Subcutaneous adipose tissue (tissue), 4 donors: ENCODE measurements around the gene HSD17B11. TPM values are rescaled to one million over a fixed set of nuclear protein-coding genes. Genes with fewer than 3 reads are reported as not detected.

Source experiments
- small RNA-seq: library from RNA; depleted of rRNA; stranded (forward); fragments of <200 nt; gene quantifications from one replicate; pipeline ENCODE3, GENCODE V24; 2016
- total RNA-seq, 4 donors: library from RNA; depleted of rRNA; stranded (reverse); fragments of >200 nt; gene quantifications; one replicate each; pipeline ENCODE4 v1.1.0, GENCODE V29; 2016
- TF ChIP-seq, protein P1 (sequence below): fragments of 450-650 bp; IDR thresholded peaks from one replicate; pipeline ENCODE4 v1.5.1; 2016; ENCODE audit warnings: low read depth, mild to moderate bottlenecking, control low read depth, antibody characterized with exemption, moderate library complexity

HSD17B11 gene
- total RNA-seq, 4 donors from 2014 or later: 78.9 to 143 (median 127) TPM

GRCh38 chr4:87305562-87305961 is 85.4 kb downstream of the HSD17B11 start:
- TF ChIP-seq, protein P1, sequence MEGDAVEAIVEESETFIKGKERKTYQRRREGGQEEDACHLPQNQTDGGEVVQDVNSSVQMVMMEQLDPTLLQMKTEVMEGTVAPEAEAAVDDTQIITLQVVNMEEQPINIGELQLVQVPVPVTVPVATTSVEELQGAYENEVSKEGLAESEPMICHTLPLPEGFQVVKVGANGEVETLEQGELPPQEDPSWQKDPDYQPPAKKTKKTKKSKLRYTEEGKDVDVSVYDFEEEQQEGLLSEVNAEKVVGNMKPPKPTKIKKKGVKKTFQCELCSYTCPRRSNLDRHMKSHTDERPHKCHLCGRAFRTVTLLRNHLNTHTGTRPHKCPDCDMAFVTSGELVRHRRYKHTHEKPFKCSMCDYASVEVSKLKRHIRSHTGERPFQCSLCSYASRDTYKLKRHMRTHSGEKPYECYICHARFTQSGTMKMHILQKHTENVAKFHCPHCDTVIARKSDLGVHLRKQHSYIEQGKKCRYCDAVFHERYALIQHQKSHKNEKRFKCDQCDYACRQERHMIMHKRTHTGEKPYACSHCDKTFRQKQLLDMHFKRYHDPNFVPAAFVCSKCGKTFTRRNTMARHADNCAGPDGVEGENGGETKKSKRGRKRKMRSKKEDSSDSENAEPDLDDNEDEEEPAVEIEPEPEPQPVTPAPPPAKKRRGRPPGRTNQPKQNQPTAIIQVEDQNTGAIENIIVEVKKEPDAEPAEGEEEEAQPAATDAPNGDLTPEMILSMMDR: no peak

DNA sequence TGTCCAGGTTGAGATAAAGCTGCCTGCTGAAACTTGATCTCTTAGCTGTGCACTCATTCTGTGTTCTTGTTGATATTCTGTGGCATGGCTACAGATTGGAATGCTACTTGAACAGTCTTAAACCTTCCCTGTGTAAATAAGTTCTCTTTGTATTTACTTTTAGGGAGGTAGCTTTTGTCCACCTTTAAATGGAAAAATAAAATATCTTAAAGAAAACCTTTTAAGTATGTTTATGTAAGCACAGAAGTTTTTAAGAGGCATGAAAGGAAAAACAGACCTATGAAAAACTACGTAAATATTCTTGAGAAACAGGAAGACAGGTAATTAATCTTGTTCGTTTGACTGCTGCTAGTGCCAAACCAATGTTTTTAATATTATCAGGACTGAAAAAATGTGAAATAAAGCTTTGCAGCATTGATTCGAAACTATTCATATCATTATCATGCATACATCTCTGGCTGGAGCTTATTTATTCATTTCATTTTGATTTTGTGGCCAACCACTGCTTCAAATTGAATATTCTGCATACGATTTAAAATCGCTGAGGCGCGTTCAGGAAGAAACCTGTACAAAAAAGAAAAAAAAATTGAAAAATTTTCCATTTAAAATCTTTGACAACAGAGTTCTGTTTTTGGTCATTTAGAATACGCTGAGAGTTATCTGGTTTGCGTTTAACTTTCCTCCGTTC is 86.1 kb downstream of the HSD17B11 start:
- TF ChIP-seq, protein P1: no peak

DNA sequence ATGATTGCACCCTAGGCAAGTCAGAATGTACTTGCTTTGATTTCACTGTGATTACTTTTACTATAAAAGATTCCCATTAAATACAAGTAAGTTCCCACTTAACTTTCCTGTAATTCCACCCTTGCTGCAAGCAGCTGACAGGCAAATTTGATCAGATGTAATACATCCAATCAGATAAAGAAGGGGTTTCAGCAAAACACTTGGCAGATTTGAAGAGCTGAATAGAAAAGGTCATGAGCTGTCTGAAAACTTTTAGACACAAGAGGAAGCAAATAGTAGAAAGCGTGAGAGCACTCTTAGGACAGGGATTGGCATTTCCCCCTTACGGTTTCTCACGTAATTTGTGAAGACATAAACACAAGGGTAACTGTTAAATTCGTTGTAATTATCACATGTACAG is 91.1 kb downstream of the HSD17B11 start:
- TF ChIP-seq, protein P1: no peak

GRCh38 chr4:87298362-87298761 is 92.6 kb downstream of the HSD17B11 start:
- TF ChIP-seq, protein P1: no peak

DNA sequence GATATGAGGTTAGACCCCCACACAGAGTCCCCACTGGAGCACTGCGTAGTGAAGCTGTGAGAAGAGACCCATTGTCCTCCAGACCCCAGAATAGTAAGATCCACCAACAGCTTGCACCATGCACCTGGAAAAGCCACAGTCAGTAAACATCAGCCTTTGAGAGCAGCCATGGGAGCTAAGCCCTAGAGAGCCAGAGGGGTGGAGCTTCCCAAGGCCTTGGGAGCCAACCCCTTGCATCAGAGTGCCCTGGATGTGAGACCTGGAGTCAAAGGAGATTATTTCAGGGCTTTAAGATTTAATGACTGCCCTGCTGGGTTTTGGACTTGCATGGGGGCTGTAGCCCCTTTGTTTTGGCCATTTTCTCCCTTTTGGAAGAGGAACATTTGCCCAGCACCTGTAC is 104.0 kb downstream of the HSD17B11 start:
- TF ChIP-seq, protein P1: no peak

Small RNAs within 50 kb of the gene (small RNA-seq; reads per million reads assigned to genes)
- gene MIR5705 (not detected), gene RN7SL681P (not detected)

Other genes with a start within 250 kb of the HSD17B11 start
- 10 to 100 TPM; 16.2 to 20.1 (median 17.6) TPM for gene KLHL8, start 170.6 kb downstream of the HSD17B11 start, total RNA-seq
- 10 to 100 TPM in 1 of 4 donors, 1 to 10 TPM in 3; 1.4 to 11.9 (median 4.9) TPM for gene HSD17B13, start 68.3 kb downstream of the HSD17B11 start, total RNA-seq
- gene NUDT9, start 31.4 kb upstream of the HSD17B11 start, total RNA-seq: 10 to 100 TPM; 12.6 to 30.3 (median 17.1) TPM
- gene SPARCL1, start 138.2 kb upstream of the HSD17B11 start, total RNA-seq: 100 to 1,000 TPM; 270 to 613 (median 543) TPM
- gene DSPP, start 217.3 kb upstream of the HSD17B11 start, total RNA-seq: not detected